HepG2 (cell line): ENCODE data around the gene SLBP. TPM values are rescaled to one million over a fixed set of nuclear protein-coding genes. Genes with fewer than 3 reads are reported as not detected.
A peak's percentile ranks its signal among the peaks of the same experiment; 100 is the strongest.

Experiments used
- CENPX ChIP-seq: sonication (generic); formaldehyde crosslinking; IDR thresholded peaks from 2 replicates; pipeline ENCODE4 v1.9.0; 2021; ENCODE audit warnings: mild to moderate bottlenecking, missing genetic modification reagents, moderate library complexity
- CERS6 ChIP-seq: sonication (generic); formaldehyde crosslinking; IDR thresholded peaks from 2 replicates; pipeline ENCODE4 v1.5.0; 2020; ENCODE audit warnings: missing genetic modification reagents
- FOXO1 ChIP-seq: sonication (generic); formaldehyde crosslinking; IDR thresholded peaks from 2 replicates; pipeline ENCODE4 v1.4.0; 2020; ENCODE audit warnings: missing genetic modification reagents
- GFI1 ChIP-seq: sonication (generic); formaldehyde crosslinking; IDR thresholded peaks from 2 replicates; pipeline ENCODE4 v1.5.0; 2020; ENCODE audit warnings: missing genetic modification reagents, mild to moderate bottlenecking, borderline replicate concordance
- KDM3A ChIP-seq: IDR thresholded peaks from 2 replicates; pipeline ENCODE4 v1.6.1; 2018; ENCODE audit warnings: low read depth, missing compliant biosample characterization
- LCORL ChIP-seq, 2 experiments: fragments of 450-650 bp in 1 of 2; sonication (generic) in 1 of 2; formaldehyde crosslinking in 1 of 2; IDR thresholded peaks; 2 replicates each; pipeline versions ENCODE4 v1.5.0 to v1.6.1; 2017 to 2020; ENCODE audit warnings: antibody characterized with exemption in 1 of 2, missing genetic modification reagents in 1 of 2
- MED8 ChIP-seq: sonication (generic); formaldehyde crosslinking; IDR thresholded peaks from 2 replicates; pipeline ENCODE4 v1.8.1; 2023; ENCODE audit warnings: mild to moderate bottlenecking, missing genetic modification reagents; ENCODE audit not compliant: insufficient replicate concordance
- MNT ChIP-seq: fragments of 450-650 bp; IDR thresholded peaks from 2 replicates; pipeline ENCODE4 v1.6.1; 2016
- MTA3 ChIP-seq: sonication (generic); formaldehyde crosslinking; IDR thresholded peaks from 2 replicates; pipeline ENCODE4 v1.4.0; 2020; ENCODE audit warnings: missing genetic modification reagents
- MYC ChIP-seq: sonication (generic); formaldehyde crosslinking; IDR thresholded peaks from 2 replicates; pipeline ENCODE4 v1.9.0; 2021; ENCODE audit warnings: missing genetic modification reagents, borderline replicate concordance
- PTBP1 ChIP-seq: fragments of 200-400 bp; formaldehyde crosslinking; IDR thresholded peaks from 2 replicates; pipeline ENCODE4 v1.6.1; 2018; ENCODE audit warnings: low read length, low read depth; ENCODE audit not compliant: poor library complexity, severe bottlenecking
- RELA ChIP-seq: sonication (generic); formaldehyde crosslinking; IDR thresholded peaks from 2 replicates; pipeline ENCODE4 v1.4.0; 2020; ENCODE audit warnings: missing genetic modification reagents
- USF2 ChIP-seq, 2 experiments: sonication (generic) in 1 of 2; formaldehyde crosslinking in 1 of 2; IDR thresholded peaks; 2 replicates each; pipeline versions ENCODE4 v1.5.1 to v1.6.1; 2011 to 2020; ENCODE audit warnings: borderline replicate concordance in 1 of 2, low read depth in 1 of 2, low read length in 1 of 2, mild to moderate bottlenecking in 1 of 2, missing genetic modification reagents in 1 of 2, moderate library complexity in 1 of 2
- XRCC5 ChIP-seq: fragments of 200-400 bp; formaldehyde crosslinking; optimal IDR thresholded peaks from 2 replicates; pipeline ENCODE3; 2017; ENCODE audit warnings: mild to moderate bottlenecking, low read length
- ZKSCAN1 ChIP-seq: fragments of 150-350 bp; IDR thresholded peaks from 2 replicates; pipeline ENCODE4 v1.6.1; 2014; ENCODE audit warnings: low read length
- ZNF253 ChIP-seq: sonication (generic); formaldehyde crosslinking; IDR thresholded peaks from 2 replicates; pipeline ENCODE4 v1.8.0; 2022; ENCODE audit warnings: mild to moderate bottlenecking, missing genetic modification reagents, borderline replicate concordance
- ZNF256 ChIP-seq: sonication (generic); formaldehyde crosslinking; conservative IDR thresholded peaks from 2 replicates; pipeline ENCODE4 v1.4.0; 2020; ENCODE audit warnings: missing genetic modification reagents
- ZNF430 ChIP-seq: sonication (generic); formaldehyde crosslinking; IDR thresholded peaks from 2 replicates; pipeline ENCODE4 v1.9.0; 2021; ENCODE audit warnings: mild to moderate bottlenecking, missing genetic modification reagents
- ZNF546 ChIP-seq: sonication (generic); formaldehyde crosslinking; conservative IDR thresholded peaks from 2 replicates; pipeline ENCODE4 v1.8.1; 2023; ENCODE audit warnings: mild to moderate bottlenecking, missing genetic modification reagents
- ZNF775 ChIP-seq: sonication (generic); formaldehyde crosslinking; IDR thresholded peaks from 2 replicates; pipeline ENCODE4 v1.4.0; 2020; ENCODE audit warnings: missing genetic modification reagents, mild to moderate bottlenecking, moderate library complexity, borderline replicate concordance
- ZNF879 ChIP-seq: sonication (generic); formaldehyde crosslinking; IDR thresholded peaks from 2 replicates; pipeline ENCODE4 v1.8.1; 2023; ENCODE audit warnings: missing genetic modification reagents
- polyA plus RNA-seq, 8 experiments: library from polyadenylated mRNA; depleted of rRNA in 3 of 8; stranded (reverse) in 7 of 8; unstranded in 1 of 8; fragments of >200 nt; fragmentation: Illumina TruSeq in 4 of 8; extraction: Trizol in 4 of 8; gene quantifications; 2 replicates each; pipeline versions ENCODE4 v1.2.1 to v1.2.3, GENCODE V29; 2011 to 2016; ENCODE audit warnings: low read depth in 4 of 8, missing spikeins in 1 of 8, mixed read lengths in 1 of 8; ENCODE audit not compliant: insufficient read depth in 1 of 8
- total RNA-seq, 5 experiments: library from RNA; depleted of rRNA; stranded (reverse); fragments of >200 nt; fragmentation: Illumina TruSeq; extraction: Trizol; gene quantifications; 2 replicates each; pipeline ENCODE4 v1.2.3, GENCODE V29; 2016; ENCODE audit warnings: low read depth in 1 of 5
- TF ChIP-seq, protein P1 (sequence below): sonication (generic); formaldehyde crosslinking; IDR thresholded peaks from 2 replicates; pipeline ENCODE4 v1.4.0; 2020; ENCODE audit warnings: missing genetic modification reagents, low read depth, mild to moderate bottlenecking, borderline replicate concordance

The SLBP gene
- total and polyA plus RNA-seq, 2 of the 13 experiments (the other 11 are each of a cell fraction or from before 2014, with no cell fraction given): 43.9 to 104 TPM

DNA sequence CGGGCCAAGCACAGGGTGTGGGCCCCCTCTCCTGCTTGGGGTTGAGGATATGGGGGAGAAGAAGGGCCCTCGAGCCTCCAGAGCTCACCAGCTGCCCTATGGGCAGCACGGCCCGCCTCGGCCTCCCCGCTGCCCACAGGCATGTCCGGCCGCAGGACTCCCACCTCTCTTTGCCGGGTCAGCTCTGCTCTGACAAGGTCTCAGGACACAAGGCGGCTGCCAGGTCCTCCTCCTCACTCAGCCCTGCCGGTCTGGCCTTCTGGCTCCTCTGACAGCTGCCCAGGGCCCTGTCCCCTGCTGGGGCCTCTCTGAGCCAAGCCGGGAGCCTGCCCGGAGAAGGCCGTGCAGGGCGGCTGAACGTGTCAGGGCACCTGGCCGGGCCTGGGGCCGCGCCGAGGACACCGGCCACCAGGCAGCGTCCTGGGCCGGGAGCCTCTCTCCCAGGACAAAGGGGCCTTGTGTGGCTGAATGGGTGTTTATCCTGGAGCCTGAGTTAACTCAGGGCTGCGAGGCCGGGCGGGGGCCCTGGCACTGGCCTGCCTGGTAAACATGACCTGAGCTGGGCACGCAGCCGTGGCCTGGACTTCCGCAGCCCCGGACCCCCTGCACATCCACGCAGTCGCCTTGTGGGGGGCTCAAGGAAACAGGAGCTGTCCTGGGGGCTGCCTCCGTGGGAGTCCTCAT lies 34.9 kb upstream of the SLBP start (continued):
- 0 out of 2 replicates have a peak, but pooled peaks have one; percentile 54 for TF ChIP-seq CERS6
- peak; percentile 83; the same call in 1 of the 2 replicates for TF ChIP-seq ZNF256
- no peak for TF ChIP-seq ZNF879 (CRISPR knock-in tag)
- no peak for TF ChIP-seq ZNF253 (CRISPR knock-in tag)
- TF ChIP-seq MYC: peak; percentile 68
- TF ChIP-seq, protein P1, sequence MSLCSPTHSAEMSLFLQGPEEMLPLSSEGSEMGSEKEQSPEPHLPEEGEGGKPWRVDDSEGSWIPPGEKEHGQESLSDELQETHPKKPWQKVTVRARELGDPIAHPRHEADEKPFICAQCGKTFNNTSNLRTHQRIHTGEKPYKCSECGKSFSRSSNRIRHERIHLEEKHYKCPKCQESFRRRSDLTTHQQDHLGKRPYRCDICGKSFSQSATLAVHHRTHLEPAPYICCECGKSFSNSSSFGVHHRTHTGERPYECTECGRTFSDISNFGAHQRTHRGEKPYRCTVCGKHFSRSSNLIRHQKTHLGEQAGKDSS (CRISPR knock-in tag): 0 out of 2 replicates have a peak, but pooled peaks have one; percentile 22
- no peak for TF ChIP-seq KDM3A (CRISPR knock-in tag)
- TF ChIP-seq GFI1 (CRISPR knock-in tag): peak; percentile 70; the same call in 1 of the 2 replicates
- peak; percentile 28 for TF ChIP-seq PTBP1
- TF ChIP-seq ZNF546 (CRISPR knock-in tag): peak; percentile 60
- no peak for TF ChIP-seq MNT
- TF ChIP-seq LCORL (IDR thresholded peaks at IDR 0.05): no peak
- TF ChIP-seq LCORL (CRISPR knock-in tag; IDR thresholded peaks at IDR 0.05): peak; percentile 75
- 0 out of 2 replicates have a peak, but pooled peaks have one; percentile 39 for TF ChIP-seq ZNF430
- peak; percentile 87 for TF ChIP-seq XRCC5
- TF ChIP-seq MTA3 (CRISPR knock-in tag): no peak
- no peak for TF ChIP-seq ZNF775
- TF ChIP-seq MED8 (CRISPR knock-in tag): peak; percentile 51
- no peak for TF ChIP-seq CENPX (CRISPR knock-in tag)
- TF ChIP-seq RELA (CRISPR knock-in tag): no peak
- no peak for TF ChIP-seq USF2 (IDR thresholded peaks at IDR 0.05; ENCODE audit: low read depth, low read length)
- TF ChIP-seq USF2 (CRISPR knock-in tag; IDR thresholded peaks at IDR 0.05; ENCODE audit: borderline replicate concordance): no peak; the same call in 1 of the 2 replicates
- no peak for TF ChIP-seq ZKSCAN1
- TF ChIP-seq FOXO1: peak; percentile 95
